ENCODE measurements around the gene CD248. TPM values are rescaled to one million over a fixed set of nuclear protein-coding genes. Genes with fewer than 3 reads are reported as not detected.
A peak's percentile ranks its signal among the peaks of the same experiment; 100 is the strongest.

CD248 gene
- total RNA-seq, 1 donor, result 107 TPM

GRCh38 chr11:66327171-66328030 is 10.6 kb upstream of the CD248 start:
- Histone ChIP-seq H3K36me3 (ENCODE audit: insufficient read depth, low read length) (peaks cover 14% of the 10 kb centered on the region), H2AFZ (ENCODE audit: low read length) (peak overlapping the region; percentile 63), H3K79me2 (ENCODE audit: insufficient read depth, low read length) (peaks cover 3% of the 10 kb centered on the region), H3K27ac (ENCODE audit: low read depth, low read length) (peak overlapping the region; percentile 77), H3K4me3 (ENCODE audit: insufficient read depth, low read length) (no peak overlapping the region), H3K4me2 (ENCODE audit: insufficient read depth, low read length) (peak overlapping the region; percentile 62), H3K4me1 (ENCODE audit: insufficient read depth, low read length) (peaks cover 57% of the 10 kb centered on the region), H3K9me3 (ENCODE audit: low read depth, low read length) (no peaks in the 10 kb centered on the region), H4K20me1 (ENCODE audit: insufficient read depth, low read length) (peaks cover 4% of the 10 kb centered on the region), H3K27me3 (ENCODE audit: insufficient read depth, low read length) (no peaks in the 10 kb centered on the region)
- TF ChIP-seq CTCF (IDR thresholded peaks at IDR 0.05; ENCODE audit: extremely low read depth, low read depth, low read length), result no peak
- DNase-seq (ENCODE audit: insufficient read length, low spot score, missing footprints), result peak; percentile 95

GRCh38 chr11:66326261-66327111 is 9.6 kb upstream of the CD248 start:
- DNase-seq (ENCODE audit: insufficient read length, low spot score, missing footprints), result peak; percentile 93
- Histone ChIP-seq H2AFZ (ENCODE audit: low read length) (no peak overlapping the region), H3K4me3 (ENCODE audit: insufficient read depth, low read length) (no peak overlapping the region)

GRCh38 chr11:66325263-66325671 is 8.4 kb upstream of the CD248 start:
- H3K4me1 ChIP-seq (ENCODE audit: insufficient read depth, low read length), result peaks cover 59% of the 10 kb centered on the region

More at GRCh38 chr11:66326261-66327111, 9.6 kb upstream of the CD248 start:
- H3K9me3 ChIP-seq (ENCODE audit: low read depth, low read length), result no peaks in the 10 kb centered on the region
- peak overlapping the region; percentile 51 for H3K4me2 ChIP-seq (ENCODE audit: insufficient read depth, low read length)
- H3K79me2 ChIP-seq (ENCODE audit: insufficient read depth, low read length), result no peaks in the 10 kb centered on the region
- H3K27me3 ChIP-seq (ENCODE audit: insufficient read depth, low read length), result no peaks in the 10 kb centered on the region
- no peaks in the 10 kb centered on the region for H4K20me1 ChIP-seq (ENCODE audit: insufficient read depth, low read length)
- peaks cover 5% of the 10 kb centered on the region for H3K36me3 ChIP-seq (ENCODE audit: insufficient read depth, low read length)
- H3K27ac ChIP-seq (ENCODE audit: low read depth, low read length), result peak overlapping the region; percentile 77
- peaks cover 59% of the 10 kb centered on the region for H3K4me1 ChIP-seq (ENCODE audit: insufficient read depth, low read length)
- TF ChIP-seq CTCF (IDR thresholded peaks at IDR 0.05; ENCODE audit: extremely low read depth, low read depth, low read length), result no peak

More at GRCh38 chr11:66325263-66325671, 8.4 kb upstream of the CD248 start:
- Histone ChIP-seq H3K79me2 (ENCODE audit: insufficient read depth, low read length) (no peaks in the 10 kb centered on the region), H3K4me2 (ENCODE audit: insufficient read depth, low read length) (no peak overlapping the region), H3K27ac (ENCODE audit: low read depth, low read length) (peak overlapping the region; percentile 7), H3K27me3 (ENCODE audit: insufficient read depth, low read length) (no peaks in the 10 kb centered on the region), H3K4me3 (ENCODE audit: insufficient read depth, low read length) (no peak overlapping the region), H4K20me1 (ENCODE audit: insufficient read depth, low read length) (no peaks in the 10 kb centered on the region), H3K36me3 (ENCODE audit: insufficient read depth, low read length) (no peaks in the 10 kb centered on the region), H3K9me3 (ENCODE audit: low read depth, low read length) (no peaks in the 10 kb centered on the region), H2AFZ (ENCODE audit: low read length) (no peak overlapping the region)
- no peak for TF ChIP-seq CTCF (IDR thresholded peaks at IDR 0.05; ENCODE audit: extremely low read depth, low read depth, low read length)
- DNase-seq (ENCODE audit: insufficient read length, low spot score, missing footprints), result peak; percentile 65
